ENCODE data around the gene DISP3.

The DISP3 gene

DNA sequence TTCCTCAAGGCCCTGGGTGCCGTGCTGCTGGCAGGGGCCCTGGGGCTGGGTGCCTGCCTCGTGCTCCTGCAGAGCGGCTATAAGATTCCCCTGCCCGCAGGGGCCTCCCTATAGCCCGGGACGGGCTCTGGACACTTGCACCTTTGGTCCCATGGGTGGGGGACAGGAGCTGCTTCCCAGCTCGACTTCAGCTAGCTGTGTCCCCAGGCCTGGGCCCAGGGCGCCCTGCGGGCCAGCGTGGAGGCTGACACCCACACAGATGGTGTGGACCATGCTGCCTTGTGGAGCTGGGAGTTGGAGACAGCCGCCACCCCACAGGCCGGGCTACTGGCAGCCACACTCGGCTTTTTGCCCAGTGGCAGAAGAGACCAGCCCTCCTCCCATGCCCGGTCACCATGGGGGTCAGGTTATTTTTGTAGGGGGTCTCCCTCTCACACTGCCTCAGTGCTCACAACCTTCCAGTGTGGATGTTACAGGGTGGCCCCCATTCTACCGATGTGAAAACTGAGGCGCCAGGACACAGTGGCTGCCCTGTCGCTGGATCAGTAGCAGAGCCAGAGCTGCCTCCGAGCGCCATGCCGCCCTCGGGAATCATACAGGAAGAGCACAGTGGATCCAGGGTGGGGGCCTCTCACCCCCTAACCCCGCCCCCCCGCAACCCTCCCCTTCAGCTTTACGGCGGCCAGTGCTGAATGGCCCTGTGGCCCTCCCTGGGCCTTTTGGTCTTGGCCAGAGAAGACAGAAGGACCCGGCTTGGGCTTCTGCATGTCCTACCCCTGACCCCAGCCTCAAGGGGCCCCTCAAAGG, 57.8 kb downstream of the DISP3 start:
- H3K27ac ChIP-seq: no peak overlapping the region
- H3K79me2 ChIP-seq: no peaks in the 10 kb centered on the region
- H3K4me3 ChIP-seq (ENCODE audit: low read depth, low read length): no peak overlapping the region
- H3K36me3 ChIP-seq (ENCODE audit: control insufficient read depth, insufficient read depth, low read length): no peaks in the 10 kb centered on the region
- no peaks in the 10 kb centered on the region for H3K27me3 ChIP-seq (ENCODE audit: control insufficient read depth, insufficient read depth, low read length)
- no peak overlapping the region for H2AFZ ChIP-seq
- H3K4me2 ChIP-seq (ENCODE audit: low read length): no peak overlapping the region
- TF ChIP-seq CTCF (IDR thresholded peaks at IDR 0.05): no peak
- no peaks in the 10 kb centered on the region for H3K9me3 ChIP-seq (ENCODE audit: control insufficient read depth, low read length)
- no peaks in the 10 kb centered on the region for H3K4me1 ChIP-seq
- no peak overlapping the region for H3K9ac ChIP-seq

GRCh38 chr1:11537380-11537764, 58.4 kb downstream of the DISP3 start:
- no peaks in the 10 kb centered on the region for H3K36me3 ChIP-seq (ENCODE audit: control insufficient read depth, insufficient read depth, low read length)
- H2AFZ ChIP-seq: no peak overlapping the region
- no peaks in the 10 kb centered on the region for H3K27me3 ChIP-seq (ENCODE audit: control insufficient read depth, insufficient read depth, low read length)
- H3K27ac ChIP-seq: no peak overlapping the region
- no peaks in the 10 kb centered on the region for H3K9me3 ChIP-seq (ENCODE audit: control insufficient read depth, low read length)
- no peak for TF ChIP-seq CTCF (IDR thresholded peaks at IDR 0.05)
- H3K4me3 ChIP-seq (ENCODE audit: low read depth, low read length): no peak overlapping the region
- H3K79me2 ChIP-seq: no peaks in the 10 kb centered on the region
- no peak overlapping the region for H3K9ac ChIP-seq
- no peak overlapping the region for H3K4me2 ChIP-seq (ENCODE audit: low read length)
- H3K4me1 ChIP-seq: no peaks in the 10 kb centered on the region

GRCh38 chr1:11537854-11538591, 59.1 kb downstream of the DISP3 start:
- H3K4me3 ChIP-seq (ENCODE audit: low read depth, low read length): no peak overlapping the region
- H3K9me3 ChIP-seq (ENCODE audit: control insufficient read depth, low read length): no peaks in the 10 kb centered on the region
- no peak overlapping the region for H3K27ac ChIP-seq
- no peaks in the 10 kb centered on the region for H3K27me3 ChIP-seq (ENCODE audit: control insufficient read depth, insufficient read depth, low read length)
- no peaks in the 10 kb centered on the region for H3K79me2 ChIP-seq
- H3K4me1 ChIP-seq: no peaks in the 10 kb centered on the region
- H3K36me3 ChIP-seq (ENCODE audit: control insufficient read depth, insufficient read depth, low read length): no peaks in the 10 kb centered on the region
- H3K9ac ChIP-seq: no peak overlapping the region
- no peak for TF ChIP-seq CTCF (IDR thresholded peaks at IDR 0.05)
- H2AFZ ChIP-seq: no peak overlapping the region
- H3K4me2 ChIP-seq (ENCODE audit: low read length): no peak overlapping the region

GRCh38 chr1:11538886-11539285, 59.9 kb downstream of the DISP3 start:
- Histone ChIP-seq H2AFZ (no peak overlapping the region), H3K79me2 (no peaks in the 10 kb centered on the region), H3K4me1 (no peaks in the 10 kb centered on the region), H3K9me3 (ENCODE audit: control insufficient read depth, low read length) (no peaks in the 10 kb centered on the region), H3K4me2 (ENCODE audit: low read length) (no peak overlapping the region), H3K36me3 (ENCODE audit: control insufficient read depth, insufficient read depth, low read length) (no peaks in the 10 kb centered on the region), H3K27me3 (ENCODE audit: control insufficient read depth, insufficient read depth, low read length) (no peaks in the 10 kb centered on the region), H3K4me3 (ENCODE audit: low read depth, low read length) (no peak overlapping the region), H3K27ac (no peak overlapping the region), H3K9ac (no peak overlapping the region)
- TF ChIP-seq CTCF (IDR thresholded peaks at IDR 0.05): no peak

Data from parathyroid adenoma (tissue), 2 donors.